WTC11 (cell line): ENCODE data around the gene OR1E1.

ENCODE experiments used
- GABPB1 ChIP-seq: sonication (generic); formaldehyde crosslinking; IDR thresholded peaks from 2 replicates; pipeline ENCODE4 v1.8.1; 2023; ENCODE audit warnings: mild to moderate bottlenecking, missing genetic modification reagents
- IRF1 ChIP-seq: sonication (generic); formaldehyde crosslinking; IDR thresholded peaks from 2 replicates; pipeline ENCODE4 v1.8.0; 2023; ENCODE audit warnings: missing genetic modification reagents
- IRF2 ChIP-seq: sonication (generic); formaldehyde crosslinking; IDR thresholded peaks from 2 replicates; pipeline ENCODE4 v1.8.0; 2022; ENCODE audit warnings: low read depth, missing genetic modification reagents, borderline replicate concordance
- RELA ChIP-seq: sonication (generic); formaldehyde crosslinking; IDR thresholded peaks from 2 replicates; pipeline ENCODE4 v1.8.1; 2022; ENCODE audit warnings: missing genetic modification reagents, mild to moderate bottlenecking, borderline replicate concordance
- SP1 ChIP-seq: sonication (generic); formaldehyde crosslinking; conservative IDR thresholded peaks from 2 replicates; pipeline ENCODE4 v1.8.1; 2022; ENCODE audit warnings: missing genetic modification reagents
- ZNF232 ChIP-seq: sonication (generic); formaldehyde crosslinking; IDR thresholded peaks from 2 replicates; pipeline ENCODE4 v1.8.0; 2022; ENCODE audit warnings: mild to moderate bottlenecking, missing genetic modification reagents
- ZNF396 ChIP-seq: fragments of 250-450 bp; sonication (Bioruptor Pico); IDR thresholded peaks from 2 replicates; pipeline ENCODE4 v1.8.0; 2021; ENCODE audit warnings: mild to moderate bottlenecking, moderate library complexity, borderline replicate concordance
- TF ChIP-seq, protein P1 (sequence below): sonication (generic); formaldehyde crosslinking; IDR thresholded peaks from 2 replicates; pipeline ENCODE4 v1.8.0; 2022; ENCODE audit warnings: mild to moderate bottlenecking, missing genetic modification reagents
- TF ChIP-seq, protein P2 (sequence below): fragments of 200-600 bp; IDR thresholded peaks from 2 replicates; pipeline ENCODE4 v1.8.0; 2022; ENCODE audit warnings: antibody characterized with exemption
- TF ChIP-seq, protein P3 (sequence below): sonication (generic); formaldehyde crosslinking; IDR thresholded peaks from 2 replicates; pipeline ENCODE4 v1.8.0; 2023; ENCODE audit warnings: missing genetic modification reagents, mild to moderate bottlenecking, borderline replicate concordance
- TF ChIP-seq, protein P4 (sequence below): sonication (generic); formaldehyde crosslinking; conservative IDR thresholded peaks from 2 replicates; pipeline ENCODE4 v1.8.1; 2022; ENCODE audit warnings: mild to moderate bottlenecking, missing genetic modification reagents

GRCh38 chr17:3398310-3398709, at the start of gene OR1E1:
- TF ChIP-seq, protein P1, sequence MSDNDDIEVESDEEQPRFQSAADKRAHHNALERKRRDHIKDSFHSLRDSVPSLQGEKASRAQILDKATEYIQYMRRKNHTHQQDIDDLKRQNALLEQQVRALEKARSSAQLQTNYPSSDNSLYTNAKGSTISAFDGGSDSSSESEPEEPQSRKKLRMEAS (CRISPR knock-in tag), result no peak
- no peak for TF ChIP-seq SP1
- TF ChIP-seq, protein P2, sequence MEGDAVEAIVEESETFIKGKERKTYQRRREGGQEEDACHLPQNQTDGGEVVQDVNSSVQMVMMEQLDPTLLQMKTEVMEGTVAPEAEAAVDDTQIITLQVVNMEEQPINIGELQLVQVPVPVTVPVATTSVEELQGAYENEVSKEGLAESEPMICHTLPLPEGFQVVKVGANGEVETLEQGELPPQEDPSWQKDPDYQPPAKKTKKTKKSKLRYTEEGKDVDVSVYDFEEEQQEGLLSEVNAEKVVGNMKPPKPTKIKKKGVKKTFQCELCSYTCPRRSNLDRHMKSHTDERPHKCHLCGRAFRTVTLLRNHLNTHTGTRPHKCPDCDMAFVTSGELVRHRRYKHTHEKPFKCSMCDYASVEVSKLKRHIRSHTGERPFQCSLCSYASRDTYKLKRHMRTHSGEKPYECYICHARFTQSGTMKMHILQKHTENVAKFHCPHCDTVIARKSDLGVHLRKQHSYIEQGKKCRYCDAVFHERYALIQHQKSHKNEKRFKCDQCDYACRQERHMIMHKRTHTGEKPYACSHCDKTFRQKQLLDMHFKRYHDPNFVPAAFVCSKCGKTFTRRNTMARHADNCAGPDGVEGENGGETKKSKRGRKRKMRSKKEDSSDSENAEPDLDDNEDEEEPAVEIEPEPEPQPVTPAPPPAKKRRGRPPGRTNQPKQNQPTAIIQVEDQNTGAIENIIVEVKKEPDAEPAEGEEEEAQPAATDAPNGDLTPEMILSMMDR, result no peak
- no peak for TF ChIP-seq ZNF232 (CRISPR knock-in tag)
- TF ChIP-seq, protein P3, sequence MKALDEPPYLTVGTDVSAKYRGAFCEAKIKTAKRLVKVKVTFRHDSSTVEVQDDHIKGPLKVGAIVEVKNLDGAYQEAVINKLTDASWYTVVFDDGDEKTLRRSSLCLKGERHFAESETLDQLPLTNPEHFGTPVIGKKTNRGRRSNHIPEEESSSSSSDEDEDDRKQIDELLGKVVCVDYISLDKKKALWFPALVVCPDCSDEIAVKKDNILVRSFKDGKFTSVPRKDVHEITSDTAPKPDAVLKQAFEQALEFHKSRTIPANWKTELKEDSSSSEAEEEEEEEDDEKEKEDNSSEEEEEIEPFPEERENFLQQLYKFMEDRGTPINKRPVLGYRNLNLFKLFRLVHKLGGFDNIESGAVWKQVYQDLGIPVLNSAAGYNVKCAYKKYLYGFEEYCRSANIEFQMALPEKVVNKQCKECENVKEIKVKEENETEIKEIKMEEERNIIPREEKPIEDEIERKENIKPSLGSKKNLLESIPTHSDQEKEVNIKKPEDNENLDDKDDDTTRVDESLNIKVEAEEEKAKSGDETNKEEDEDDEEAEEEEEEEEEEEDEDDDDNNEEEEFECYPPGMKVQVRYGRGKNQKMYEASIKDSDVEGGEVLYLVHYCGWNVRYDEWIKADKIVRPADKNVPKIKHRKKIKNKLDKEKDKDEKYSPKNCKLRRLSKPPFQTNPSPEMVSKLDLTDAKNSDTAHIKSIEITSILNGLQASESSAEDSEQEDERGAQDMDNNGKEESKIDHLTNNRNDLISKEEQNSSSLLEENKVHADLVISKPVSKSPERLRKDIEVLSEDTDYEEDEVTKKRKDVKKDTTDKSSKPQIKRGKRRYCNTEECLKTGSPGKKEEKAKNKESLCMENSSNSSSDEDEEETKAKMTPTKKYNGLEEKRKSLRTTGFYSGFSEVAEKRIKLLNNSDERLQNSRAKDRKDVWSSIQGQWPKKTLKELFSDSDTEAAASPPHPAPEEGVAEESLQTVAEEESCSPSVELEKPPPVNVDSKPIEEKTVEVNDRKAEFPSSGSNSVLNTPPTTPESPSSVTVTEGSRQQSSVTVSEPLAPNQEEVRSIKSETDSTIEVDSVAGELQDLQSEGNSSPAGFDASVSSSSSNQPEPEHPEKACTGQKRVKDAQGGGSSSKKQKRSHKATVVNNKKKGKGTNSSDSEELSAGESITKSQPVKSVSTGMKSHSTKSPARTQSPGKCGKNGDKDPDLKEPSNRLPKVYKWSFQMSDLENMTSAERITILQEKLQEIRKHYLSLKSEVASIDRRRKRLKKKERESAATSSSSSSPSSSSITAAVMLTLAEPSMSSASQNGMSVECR (CRISPR knock-in tag), result no peak
- no peak for TF ChIP-seq RELA (CRISPR knock-in tag)
- no peak for TF ChIP-seq IRF1 (CRISPR knock-in tag)
- TF ChIP-seq IRF2 (CRISPR knock-in tag), result no peak
- TF ChIP-seq, protein P4, sequence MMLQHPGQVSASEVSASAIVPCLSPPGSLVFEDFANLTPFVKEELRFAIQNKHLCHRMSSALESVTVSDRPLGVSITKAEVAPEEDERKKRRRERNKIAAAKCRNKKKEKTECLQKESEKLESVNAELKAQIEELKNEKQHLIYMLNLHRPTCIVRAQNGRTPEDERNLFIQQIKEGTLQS (CRISPR knock-in tag), result no peak
- TF ChIP-seq GABPB1 (CRISPR knock-in tag), result no peak
- TF ChIP-seq ZNF396 (CRISPR knock-in tag), result no peak
